ENCODE data around the gene PLOD2.

- no peak for TF ChIP-seq POLR2A (IDR thresholded peaks at IDR 0.05; ENCODE audit: low read length)
- no peak for TF ChIP-seq GATA1 (IDR thresholded peaks at IDR 0.05; ENCODE audit: low read depth, low read length)
Observed at GRCh38 chr3:146040630-146041029, 120.4 kb downstream of the PLOD2 start.

All from erythroblast (primary cell).